Cardiac septum (tissue), 1 donor: ENCODE data around the gene MTA2. TPM values are rescaled to one million over a fixed set of nuclear protein-coding genes. Genes with fewer than 3 reads are reported as not detected.
"Not testable (repeated sequence)": the region's sequence is repeated elsewhere in the genome, so short reads cannot be mapped to it uniquely, and the experiment has no call there.

Experiments used
- DNase-seq: peaks from one replicate; pipeline ENCODE4 v3.0.0-alpha.2; 2020; ENCODE audit warnings: low spot score
- intact Hi-C: fragments of 100-400 bp; cut with DNase I; formaldehyde crosslinking; loops from one replicate; pipeline ENCODE4 v1.14.0; 2022
- total RNA-seq: library from RNA; stranded (reverse); fragmentation: NEBNext Ultra II Directional; extraction: Animal tissue kit (Norgen Biotek cat#: 25700); gene quantifications from one replicate; pipeline ENCODE4 v1.2.1, GENCODE V29; 2021
- donor health status: DM: no; HTN: no; CAD: no.

Gene MTA2
- total RNA-seq, 1 donor from 2014 or later = 36.8 TPM

DNA sequence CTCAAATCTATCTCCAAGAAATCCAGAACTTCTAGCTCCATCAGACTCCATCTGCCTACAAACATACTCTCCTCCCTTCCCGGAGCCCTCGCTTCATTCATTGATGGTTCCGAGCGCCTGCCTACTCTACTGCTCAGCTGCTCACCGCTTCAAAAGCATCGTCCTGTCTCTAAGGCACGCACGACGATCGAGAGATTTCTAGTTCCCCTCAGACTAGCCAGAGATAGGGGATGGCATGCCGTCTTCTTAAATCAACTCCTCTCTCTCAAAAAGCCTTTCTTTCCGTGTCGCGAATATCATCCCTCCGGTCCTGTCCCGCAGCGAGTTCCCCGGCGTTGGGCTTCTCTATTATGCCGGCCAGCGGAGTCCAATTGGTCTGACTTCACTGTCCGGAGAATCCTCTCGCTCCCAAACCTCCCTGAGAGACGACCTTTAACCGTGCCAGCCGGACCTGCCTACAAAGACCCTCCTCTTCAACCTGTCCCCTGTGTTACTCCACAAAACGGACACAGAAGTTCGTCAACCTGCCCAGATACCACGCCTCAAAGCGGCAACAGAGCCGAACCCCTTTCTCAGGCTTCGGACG lies 28.6 kb downstream of the MTA2 start:
- intact Hi-C loops = no loop called here
- no peak for DNase-seq

DNA sequence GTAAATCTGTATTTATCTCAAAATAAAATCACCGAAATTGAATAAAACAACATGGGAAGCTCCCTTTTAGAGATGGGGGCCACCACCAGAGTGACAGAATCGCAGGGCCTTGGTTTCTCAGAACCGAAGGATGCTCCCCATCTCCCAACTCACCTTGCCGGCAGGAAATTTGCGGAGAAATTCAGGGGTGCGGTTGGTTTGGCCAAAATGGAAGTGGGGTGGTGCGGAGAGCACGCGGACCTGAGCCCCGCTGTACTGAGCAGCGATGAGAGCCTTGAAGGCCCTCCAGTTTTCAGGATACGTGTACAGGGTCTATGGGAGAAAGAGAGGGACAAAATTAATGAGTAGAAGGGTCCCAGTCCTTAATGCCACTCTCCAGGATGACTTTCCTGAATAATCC lies 29.2 kb downstream of the MTA2 start:
- DNase-seq = no peak
- intact Hi-C loops = no loop called here

DNA sequence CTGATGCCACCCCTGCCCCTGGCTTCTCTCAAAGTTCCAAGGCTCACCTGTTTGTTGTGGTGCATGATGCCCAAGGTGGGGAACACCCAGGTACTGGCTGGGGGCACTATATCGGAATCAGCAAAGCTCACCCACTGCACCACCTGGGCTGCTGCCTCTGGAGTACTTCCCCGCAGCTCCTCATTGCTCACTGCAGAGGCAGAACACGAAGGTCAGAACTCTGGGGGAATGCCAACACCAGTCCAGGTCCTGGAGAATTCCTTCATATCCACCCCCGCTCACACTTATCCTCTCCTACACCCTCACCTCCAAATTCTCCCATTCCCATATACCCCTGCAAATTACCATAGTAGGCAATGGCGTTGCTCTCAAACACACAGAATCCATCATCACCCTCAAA lies 30.2 kb downstream of the MTA2 start:
- DNase-seq = not testable (repeated sequence)

DNA sequence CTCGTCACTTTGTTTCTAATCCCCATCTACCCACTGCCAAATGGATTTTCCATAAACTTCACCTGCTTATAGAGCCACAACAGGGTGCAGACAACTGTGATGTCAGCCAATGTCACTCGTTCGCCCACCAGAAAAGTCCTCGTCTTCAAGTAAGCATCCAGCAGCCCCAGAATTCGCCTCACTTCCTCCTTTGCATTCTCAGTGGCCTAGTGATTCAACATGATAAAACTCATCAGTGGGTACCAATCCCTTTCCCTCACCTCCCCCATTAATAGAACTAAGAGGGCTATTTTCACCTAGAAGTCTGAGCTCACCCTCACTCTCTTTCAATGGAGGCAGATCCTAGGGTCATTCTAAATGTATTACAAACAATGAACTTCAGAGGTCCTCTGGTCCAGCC lies 30.8 kb downstream of the MTA2 start:
- DNase-seq, intact Hi-C loops: not testable (repeated sequence)

More for the DNA sequence above, 30.2 kb downstream of the MTA2 start:
- intact Hi-C loops = not testable (repeated sequence)

DNA sequence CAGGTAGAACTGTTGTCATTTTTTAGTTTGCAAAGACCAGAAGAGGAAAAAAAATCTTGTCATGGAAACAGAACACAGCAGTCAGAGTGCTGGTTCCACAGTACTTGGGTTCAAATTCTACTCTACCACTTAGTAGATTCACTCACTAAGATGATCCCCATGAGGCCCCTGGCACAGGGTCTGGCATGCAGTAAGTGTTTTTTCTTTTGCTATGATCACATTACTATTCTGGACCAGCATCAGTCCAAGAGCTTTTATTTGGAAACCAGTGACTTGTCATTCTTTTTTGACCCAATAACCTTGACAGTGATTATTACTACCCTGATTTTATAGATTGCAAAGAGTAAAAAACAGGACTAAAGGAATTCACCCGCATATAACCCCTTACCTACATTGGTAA lies 32.1 kb downstream of the MTA2 start:
- DNase-seq = no peak
- intact Hi-C loops = no loop called here

GRCh38 chr11:62567018-62567633 lies 34.5 kb downstream of the MTA2 start:
- no peak for DNase-seq
- intact Hi-C loops = no loop called here

- no peak for DNase-seq
Observed at GRCh38 chr11:62566247-62566646, 35.4 kb downstream of the MTA2 start.

GRCh38 chr11:62565100-62565802 lies 36.4 kb downstream of the MTA2 start:
- DNase-seq = no peak
- intact Hi-C loops = no loop called here

More at GRCh38 chr11:62566247-62566646, 35.4 kb downstream of the MTA2 start:
- intact Hi-C loops = no loop called here

DNA sequence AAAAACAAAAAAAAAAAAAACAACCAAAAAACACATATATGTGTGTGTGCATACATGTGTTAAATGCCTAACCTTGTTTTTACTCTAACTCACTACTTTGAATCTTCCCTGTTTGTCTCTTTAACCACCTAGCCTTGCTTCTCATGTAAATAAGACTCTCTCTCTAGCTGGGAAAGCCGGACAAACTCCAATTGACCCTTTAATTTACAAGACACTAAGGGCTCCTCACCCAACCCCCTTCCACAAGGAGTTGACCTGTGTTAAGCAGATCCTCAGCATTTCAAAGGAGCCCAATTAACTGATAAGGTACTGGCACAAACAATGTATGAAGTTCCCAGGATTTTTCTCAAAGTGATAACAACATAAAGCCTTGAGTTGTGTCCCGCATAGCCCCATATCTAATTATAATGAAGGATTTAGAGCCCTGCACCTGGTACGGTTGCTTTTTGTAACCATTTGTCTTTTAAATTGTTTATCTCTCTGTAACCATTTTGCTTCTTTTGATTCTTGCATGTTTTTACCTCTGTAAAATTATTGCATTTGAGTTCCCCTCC lies 39.9 kb downstream of the MTA2 start:
- not testable (repeated sequence) for DNase-seq
- intact Hi-C loops = loop anchor here (2.0 kb wide), 2 partner anchors 15 to 137 kb away; partner anchors contain the start of gene AHNAK

GRCh38 chr11:62560566-62561103 lies 41.0 kb downstream of the MTA2 start:
- DNase-seq = peak; percentile 91
- intact Hi-C loops = loop anchor here (2.0 kb wide), 2 partner anchors 14 to 136 kb away; partner anchors contain the start of gene AHNAK

- peak; percentile 63 for DNase-seq
- intact Hi-C loops = loop anchor here (2.0 kb wide), 2 partner anchors 13 to 135 kb away; partner anchors contain the start of gene AHNAK
Observed at GRCh38 chr11:62559626-62560025, 42.0 kb downstream of the MTA2 start.

DNA sequence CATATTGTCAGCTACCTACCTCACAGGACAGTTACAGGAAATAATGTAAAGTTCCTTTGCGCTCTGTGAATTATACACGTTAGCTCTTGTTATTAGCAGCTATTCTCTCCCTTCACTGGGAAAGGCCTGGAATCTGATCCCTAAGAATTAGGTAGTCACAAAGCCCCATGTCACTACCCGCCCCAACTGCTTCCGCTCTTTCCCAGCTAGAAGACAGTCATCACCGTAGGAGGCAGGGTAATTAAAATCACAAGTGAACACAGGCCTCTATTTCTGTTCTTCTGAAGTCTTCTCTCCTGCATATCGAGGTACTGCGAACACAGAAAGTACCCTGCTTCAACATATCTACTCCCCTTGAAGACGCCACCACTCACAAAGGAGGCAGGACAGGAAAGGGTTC lies 42.5 kb downstream of the MTA2 start:
- no peak for DNase-seq
- intact Hi-C loops = no loop called here

DNA sequence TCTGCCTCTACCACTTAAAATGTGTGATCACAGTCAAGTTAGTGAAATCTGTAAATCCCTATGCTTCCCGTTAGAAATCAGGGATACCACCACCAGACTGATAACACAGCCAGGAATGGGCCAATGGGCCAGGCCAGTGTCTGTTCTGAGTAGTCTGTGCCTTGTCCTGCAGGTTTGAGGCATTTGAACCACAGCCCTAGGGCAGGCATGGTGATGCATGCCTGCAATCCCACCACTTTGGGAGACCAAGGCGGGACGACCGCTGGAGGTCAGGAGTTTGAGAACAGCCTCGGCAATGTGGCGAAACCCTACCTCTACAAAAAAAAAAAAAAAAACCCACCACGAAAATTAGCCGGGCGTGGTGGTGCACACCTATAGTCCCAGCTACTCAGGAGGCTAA lies 43.0 kb downstream of the MTA2 start:
- intact Hi-C loops = no loop called here
- DNase-seq = no peak

DNA sequence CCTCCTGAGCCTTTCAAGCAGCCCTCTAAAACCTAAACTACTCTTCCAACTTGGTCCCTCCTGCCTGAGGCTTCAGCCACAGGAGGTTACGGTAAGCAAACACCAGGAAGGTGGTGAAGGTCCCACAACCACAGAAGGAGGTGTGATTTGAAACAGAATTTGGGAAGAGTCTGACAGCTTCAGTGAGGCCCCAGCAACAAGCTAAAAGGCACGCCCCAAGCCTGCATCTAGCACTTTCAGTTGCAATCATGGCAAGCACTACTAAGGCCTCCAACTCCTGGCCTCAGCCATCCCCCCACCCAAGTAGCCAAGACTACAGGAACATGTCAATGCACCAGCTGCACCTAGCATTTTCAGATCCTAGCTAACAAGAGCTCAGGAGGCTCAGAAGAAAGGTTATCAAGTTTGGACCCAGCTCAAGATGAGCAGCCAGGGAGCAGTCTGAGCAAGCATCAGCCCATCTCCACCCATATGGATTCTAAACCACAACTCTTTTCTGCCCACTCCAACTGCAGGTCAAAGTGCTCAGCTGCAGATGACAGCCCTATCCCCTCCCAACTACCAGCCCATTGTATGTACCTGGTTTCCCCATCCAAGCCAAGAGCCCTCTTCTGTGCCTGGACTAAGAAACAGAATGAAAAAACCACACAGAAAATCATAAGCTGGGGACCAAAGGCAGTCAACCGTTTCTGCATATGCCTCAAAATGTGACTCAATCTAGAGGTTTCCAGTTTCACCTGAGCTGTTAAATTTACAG lies 44.6 kb downstream of the MTA2 start:
- intact Hi-C loops = no loop called here
- DNase-seq = no peak

- intact Hi-C loops = no loop called here
- peak; percentile 92 for DNase-seq
Observed at GRCh38 chr11:62556108-62556874, 45.4 kb downstream of the MTA2 start.

DNA sequence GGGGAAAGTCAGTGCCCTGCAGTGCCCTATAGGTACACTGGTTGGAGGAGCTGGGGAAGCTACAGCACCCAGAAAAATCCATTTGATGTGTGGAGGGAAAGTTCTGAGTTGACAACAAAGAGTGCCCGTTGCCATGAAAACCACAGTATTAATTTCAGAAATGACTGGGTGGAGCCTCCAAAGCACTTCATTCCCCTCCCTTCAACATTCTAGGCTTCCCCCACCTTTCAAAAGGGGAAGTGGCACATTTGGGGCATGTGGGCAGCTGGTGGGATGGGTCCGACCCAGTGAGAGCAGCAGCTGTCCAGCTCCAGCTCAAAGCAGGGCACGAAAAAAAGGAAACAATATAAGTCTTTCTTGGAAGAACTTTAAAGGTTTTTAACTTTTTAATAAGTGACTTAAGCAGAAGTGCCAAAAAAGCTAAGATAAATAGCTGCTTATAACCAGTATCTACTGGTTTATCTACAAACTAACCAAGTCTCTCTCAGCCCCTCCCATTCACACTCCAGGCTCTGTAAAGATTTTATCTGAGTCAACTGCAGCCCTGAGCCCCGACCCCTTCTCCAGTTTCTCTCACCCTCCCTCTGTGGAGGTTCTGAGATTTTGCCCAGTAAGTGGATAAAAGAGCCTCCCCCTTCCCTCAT lies 46.1 kb downstream of the MTA2 start:
- intact Hi-C loops = no loop called here
- no peak for DNase-seq

DNA sequence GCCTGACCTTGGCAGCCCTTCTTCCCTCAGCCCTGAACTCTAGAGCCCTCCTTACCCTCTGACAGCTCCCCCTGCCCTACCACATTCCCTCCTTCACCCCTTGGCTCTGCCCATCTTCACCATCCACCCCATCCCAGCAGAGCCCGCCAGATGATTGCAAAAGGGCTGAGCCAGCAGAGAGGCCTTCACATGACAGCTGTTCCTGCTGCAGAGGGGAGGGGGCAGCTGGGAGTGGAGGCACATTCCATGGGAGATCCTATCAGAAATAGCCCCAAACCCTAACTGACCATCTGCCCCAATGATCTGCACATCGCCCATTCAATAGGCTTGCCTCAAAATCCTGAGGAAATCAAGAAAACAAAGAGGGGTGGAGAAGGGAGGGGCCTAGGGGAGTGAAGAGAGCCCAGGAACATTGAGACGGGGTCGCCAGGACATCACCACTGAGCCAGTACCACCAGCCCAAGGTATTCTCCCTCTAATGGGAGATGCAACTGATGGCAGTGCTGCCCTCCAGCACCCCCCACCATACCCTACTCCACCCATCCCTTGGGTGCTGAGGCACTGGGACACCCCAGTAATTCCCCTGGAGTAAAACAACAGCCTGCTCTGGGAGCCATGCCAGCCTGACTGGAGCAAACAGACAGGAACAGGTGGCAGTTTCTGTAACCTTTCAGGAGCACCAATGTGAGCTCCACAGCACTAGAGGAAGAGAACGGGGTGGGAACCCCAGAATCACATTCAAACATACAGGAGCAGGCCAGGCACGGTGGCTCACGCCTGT lies 47.1 kb downstream of the MTA2 start:
- intact Hi-C loops = no loop called here
- DNase-seq = peak; percentile 74
